Pancreas (tissue), 10 donors: ENCODE results near the gene NECTIN2. TPM values are rescaled to one million over a fixed set of nuclear protein-coding genes. Genes with fewer than 3 reads are reported as not detected.

Experiments
- ATAC-seq, 4 donors: fragments of 200-7000 bp; cut with Tn5 transposase; one replicate each; pipeline versions ENCODE4 v1.8.0 to v1.9.1; 2020; ENCODE audit warnings: mild to moderate bottlenecking in 4 of 4, moderate library complexity in 4 of 4
- DNase-seq, 6 donors: peaks; one replicate each; pipeline ENCODE4 v3.0.0-alpha.2; 2020
- FAIRE-seq: peaks from 2 replicates; lab custom pipeline; 2012; peaks lifted over from hg19 to GRCh38; lab: Jason Lieb, UNC
- H3K27ac ChIP-seq, 4 donors: fragments of 200-600 bp; sonication (generic); 1 replicate in 3 of 4; 2 replicates in 1 of 4; pipeline versions ENCODE4 v1.5.0 to v1.8.0; 2020
- H3K27me3 ChIP-seq, 4 donors: fragments of 200-600 bp; one replicate each; pipeline ENCODE4 v1.8.0; 2021
- H3K36me3 ChIP-seq, 3 donors: fragments of 200-600 bp; sonication (generic) in 1 of 3; one replicate each; pipeline versions ENCODE4 v1.5.0 to v1.8.0; 2020 to 2021
- H3K4me1 ChIP-seq, 3 donors: fragments of 200-600 bp; one replicate each; pipeline ENCODE4 v1.8.0; 2021
- H3K4me3 ChIP-seq, 4 donors: fragments of 200-600 bp; sonication (generic) in 2 of 4; one replicate each; pipeline versions ENCODE4 v1.5.0 to v1.8.0; 2020 to 2021
- H3K9me3 ChIP-seq, 4 donors: fragments of 200-600 bp; one replicate each; pipeline ENCODE4 v1.8.0; 2021
- WGBS, 2 donors: extraction: QIAGEN DNeasy Blood & Tissue Kit; methylation state at CpG; one replicate each; pipeline ENCODE4 v1.1.7; 2013; 5-methylcytosine and 5-hydroxymethylcytosine counted together
- intact Hi-C, 3 donors: fragments of 100-400 bp; cut with DNase I; formaldehyde crosslinking; loops; one replicate each; pipeline versions ENCODE4 v1.11.1 to v1.14.2; 2022
- polyA plus RNA-seq, 2 donors: library from polyadenylated mRNA; stranded (reverse); fragments of 200-250 nt; gene quantifications; one replicate each; pipeline ENCODE4 v1.2.3, GENCODE V29; 2013
- total RNA-seq, 6 donors: library from RNA; stranded (reverse); fragmentation: NEBNext Ultra II Directional in 4 of 6; extraction: Animal tissue kit (Norgen Biotek cat#: 25700) in 4 of 6; gene quantifications; one replicate each; pipeline versions ENCODE4 v1.2.1 to v1.2.4, GENCODE V29; 2021 to 2023
- TF ChIP-seq, protein P1 (sequence below), 4 donors: fragments of 200-600 bp; sonication (generic) in 3 of 4; IDR thresholded peaks; one replicate each; pipeline versions ENCODE4 v1.5.0 to v1.8.0; 2021; ENCODE audit warnings: antibody characterized with exemption in 4 of 4
- donor health status: healthy with polysubstance abuse.
- donor health status: DM: no; HTN: no; CAD: no; lungs with moderate emphysema.
- donor health status: DM: no; HTN: no; CAD: no.
- donor health status: control.
- donor health status: control.
- donor health status: Bipolar disorder and iron deficiency.
- donor health status: DM: yes; HTN: yes; CAD: no.
- donor health status: DM: no; HTN: no; CAD: no.
- donor health status: DM: no; HTN: no; CAD: no.
- donor health status: DM: yes; HTN: yes; CAD: no.

Gene NECTIN2
- total and polyA plus RNA-seq, 8 donors, result 26.7 to 101 (median 52.7) TPM

DNA sequence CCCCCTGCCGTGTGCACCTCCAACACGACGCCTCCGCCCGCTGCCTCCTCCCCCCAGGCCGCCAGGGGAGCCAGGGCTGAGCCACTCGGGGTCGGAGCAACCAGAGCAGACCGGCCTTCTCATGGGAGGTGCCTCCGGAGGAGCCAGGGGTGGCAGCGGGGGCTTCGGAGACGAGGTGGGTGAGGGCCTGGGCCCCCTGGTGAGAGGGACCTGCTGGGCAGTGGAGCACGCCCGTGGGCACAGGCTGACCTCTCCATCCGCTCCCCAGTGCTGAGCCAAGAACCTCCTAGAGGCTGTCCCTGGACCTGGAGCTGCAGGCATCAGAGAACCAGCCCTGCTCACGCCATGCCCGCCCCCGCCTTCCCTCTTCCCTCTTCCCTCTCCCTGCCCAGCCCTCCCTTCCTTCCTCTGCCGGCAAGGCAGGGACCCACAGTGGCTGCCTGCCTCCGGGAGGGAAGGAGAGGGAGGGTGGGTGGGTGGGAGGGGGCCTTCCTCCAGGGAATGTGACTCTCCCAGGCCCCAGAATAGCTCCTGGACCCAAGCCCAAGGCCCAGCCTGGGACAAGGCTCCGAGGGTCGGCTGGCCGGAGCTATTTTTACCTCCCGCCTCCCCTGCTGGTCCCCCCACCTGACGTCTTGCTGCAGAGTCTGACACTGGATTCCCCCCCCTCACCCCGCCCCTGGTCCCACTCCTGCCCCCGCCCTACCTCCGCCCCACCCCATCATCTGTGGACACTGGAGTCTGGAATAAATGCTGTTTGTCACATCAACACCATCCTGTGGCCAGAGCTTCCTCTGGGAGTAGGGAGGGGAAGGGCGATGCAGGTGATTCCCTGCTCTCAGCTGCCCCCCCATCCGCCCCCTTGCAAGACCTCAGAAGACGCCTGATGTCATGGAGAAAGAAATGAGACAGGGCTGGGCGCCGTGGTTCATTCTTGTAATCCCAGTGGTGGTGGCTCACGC is 25.2 kb upstream of the NECTIN2 start:
- no peak overlapping the region for H3K4me3 ChIP-seq
- FAIRE-seq (no peak), DNase-seq (peak in 2 of 6 donors; percentile 28 to 76), ATAC-seq (peak in 1 of 4 donors; percentile 2)
- H3K36me3 ChIP-seq, result no peaks in the 10 kb centered on the region
- no peaks in the 10 kb centered on the region for H3K9me3 ChIP-seq
- TF ChIP-seq, protein P1, sequence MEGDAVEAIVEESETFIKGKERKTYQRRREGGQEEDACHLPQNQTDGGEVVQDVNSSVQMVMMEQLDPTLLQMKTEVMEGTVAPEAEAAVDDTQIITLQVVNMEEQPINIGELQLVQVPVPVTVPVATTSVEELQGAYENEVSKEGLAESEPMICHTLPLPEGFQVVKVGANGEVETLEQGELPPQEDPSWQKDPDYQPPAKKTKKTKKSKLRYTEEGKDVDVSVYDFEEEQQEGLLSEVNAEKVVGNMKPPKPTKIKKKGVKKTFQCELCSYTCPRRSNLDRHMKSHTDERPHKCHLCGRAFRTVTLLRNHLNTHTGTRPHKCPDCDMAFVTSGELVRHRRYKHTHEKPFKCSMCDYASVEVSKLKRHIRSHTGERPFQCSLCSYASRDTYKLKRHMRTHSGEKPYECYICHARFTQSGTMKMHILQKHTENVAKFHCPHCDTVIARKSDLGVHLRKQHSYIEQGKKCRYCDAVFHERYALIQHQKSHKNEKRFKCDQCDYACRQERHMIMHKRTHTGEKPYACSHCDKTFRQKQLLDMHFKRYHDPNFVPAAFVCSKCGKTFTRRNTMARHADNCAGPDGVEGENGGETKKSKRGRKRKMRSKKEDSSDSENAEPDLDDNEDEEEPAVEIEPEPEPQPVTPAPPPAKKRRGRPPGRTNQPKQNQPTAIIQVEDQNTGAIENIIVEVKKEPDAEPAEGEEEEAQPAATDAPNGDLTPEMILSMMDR (IDR thresholded peaks at IDR 0.05), result no peak
- intact Hi-C loops, result no loop called here
- H3K27me3 ChIP-seq, result no peaks in the 10 kb centered on the region
- H3K27ac ChIP-seq, result no peak overlapping the region
- peaks cover 9 to 18% (median 10%) of the 10 kb centered on the region in 3 donors for H3K4me1 ChIP-seq
- 79 to 81% methylated on average over 26 to 35 of the region's 35 CpGs for WGBS, 2 donors

DNA sequence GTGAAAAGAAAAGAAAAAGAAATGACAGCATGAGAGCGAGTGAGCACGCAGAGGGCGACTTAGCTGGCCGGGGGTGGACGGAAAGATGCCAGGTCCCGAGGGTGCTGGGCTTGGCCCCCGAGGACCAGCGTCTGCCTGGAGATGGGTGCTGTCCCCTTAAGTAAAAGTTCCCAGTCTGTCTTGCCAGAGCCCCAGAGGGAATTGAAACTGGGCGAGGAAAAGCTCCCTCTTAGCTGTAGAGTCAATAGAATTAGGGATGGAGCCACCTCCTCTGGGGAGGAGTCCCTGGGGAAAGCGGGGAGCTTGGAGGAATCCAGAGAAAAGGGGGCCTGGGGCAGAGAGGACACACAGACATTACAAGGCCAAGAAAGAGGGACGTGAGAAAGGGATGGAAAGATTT is 23.9 kb upstream of the NECTIN2 start:
- DNase-seq, result no peak
- ATAC-seq, result no peak

DNA sequence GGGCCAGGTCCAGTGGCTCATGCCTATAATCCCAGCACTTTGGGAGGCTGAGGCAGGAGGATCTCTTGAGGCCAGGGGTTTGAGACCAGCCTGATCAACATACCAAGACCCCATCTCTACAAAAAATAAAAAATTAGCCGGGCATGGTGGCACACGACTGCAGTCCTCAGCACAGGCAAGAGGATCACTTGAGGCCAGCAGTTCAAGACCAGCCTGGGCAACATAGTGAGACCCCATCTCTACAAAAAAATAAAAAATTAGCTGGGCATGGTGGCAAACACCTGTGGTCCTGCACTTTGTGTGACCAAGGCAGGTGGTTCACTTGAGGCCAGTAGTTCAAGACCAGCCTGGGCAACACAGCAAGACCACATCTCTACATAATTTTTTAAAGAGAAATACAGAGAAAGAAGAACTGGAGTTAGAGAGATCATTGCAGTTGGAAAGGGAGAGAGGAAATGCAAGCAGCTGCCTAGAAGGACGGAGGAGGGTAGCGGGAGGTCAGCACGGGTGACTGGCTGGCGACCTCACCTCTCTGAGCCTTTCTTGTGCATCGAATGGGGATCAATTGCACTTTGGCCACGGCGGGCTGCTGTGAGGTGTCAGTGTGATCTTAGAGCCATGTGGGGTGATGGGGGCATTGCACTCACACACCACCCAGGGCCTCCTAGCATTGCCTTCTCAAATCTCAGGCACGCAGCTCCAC is 23.3 kb upstream of the NECTIN2 start:
- H3K9me3 ChIP-seq, result no peaks in the 10 kb centered on the region
- intact Hi-C loops, result no loop called here
- no peak for ATAC-seq
- TF ChIP-seq, protein P1 (IDR thresholded peaks at IDR 0.05), result no peak
- no peak overlapping the region for H3K4me3 ChIP-seq
- H3K36me3 ChIP-seq, result no peaks in the 10 kb centered on the region
- peaks cover 9 to 18% (median 10%) of the 10 kb centered on the region in 3 donors for H3K4me1 ChIP-seq
- no peak for DNase-seq
- 63 to 73% methylated on average over 10 of the region's 10 CpGs for WGBS, 2 donors
- no peaks in the 10 kb centered on the region for H3K27me3 ChIP-seq
- peak overlapping the region in 1 of 4 donors; percentile 24 for H3K27ac ChIP-seq
- no peak for FAIRE-seq

More for the DNA sequence above, 23.9 kb upstream of the NECTIN2 start:
- 84% methylated on average over 11 of the region's 11 CpGs for whole genome bisulfite sequencing, 2 donors
- Histone ChIP-seq H3K4me1 (peaks cover 9 to 18% (median 10%) of the 10 kb centered on the region in 3 donors), H3K9me3 (no peaks in the 10 kb centered on the region), H3K27me3 (no peaks in the 10 kb centered on the region), H3K36me3 (no peaks in the 10 kb centered on the region), H3K27ac (no peak overlapping the region), H3K4me3 (no peak overlapping the region)
- intact Hi-C loops, result no loop called here
- FAIRE-seq, result no peak
- TF ChIP-seq, protein P1 (IDR thresholded peaks at IDR 0.05), result no peak

DNA sequence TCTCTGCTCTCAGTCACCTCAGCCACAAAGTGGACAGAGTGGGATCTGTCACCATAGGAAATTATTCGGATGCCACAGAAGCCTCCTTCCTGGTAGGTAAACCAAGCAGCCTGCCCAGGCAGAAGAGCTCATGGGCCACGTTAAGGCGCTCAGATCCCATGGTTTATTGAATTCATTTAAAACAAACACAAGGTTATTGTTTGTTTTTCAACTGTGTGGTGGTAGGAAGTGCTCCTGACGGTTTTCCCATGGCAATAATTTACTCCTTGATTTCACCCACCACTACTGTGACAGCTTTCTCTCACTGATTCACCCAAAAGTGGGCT is 22.8 kb upstream of the NECTIN2 start:
- Histone ChIP-seq H3K27ac (peak overlapping the region in 1 of 4 donors; percentile 24), H3K9me3 (no peaks in the 10 kb centered on the region), H3K4me1 (peaks cover 9 to 18% (median 10%) of the 10 kb centered on the region in 3 donors), H3K4me3 (no peak overlapping the region), H3K36me3 (no peaks in the 10 kb centered on the region), H3K27me3 (no peaks in the 10 kb centered on the region)
- no peak for DNase-seq
- peak; percentile 27 to 54 (median 43) for ATAC-seq
- WGBS, 2 donors, result 6 to 14% methylated on average over 4 of the region's 4 CpGs
- no peak for FAIRE-seq
- intact Hi-C loops, result no loop called here
- TF ChIP-seq, protein P1 (IDR thresholded peaks at IDR 0.05), result no peak
